HG02642 (cell line): ENCODE data around the gene PHF13.

ENCODE experiments used
- ATAC-seq: cut with Tn5 transposase; IDR thresholded peaks from one replicate; pipeline ENCODE4 v1.9.1; 2021; ENCODE audit warnings: mild to moderate bottlenecking; ENCODE audit not compliant: unreplicated experiment, poor library complexity

The PHF13 gene

DNA sequence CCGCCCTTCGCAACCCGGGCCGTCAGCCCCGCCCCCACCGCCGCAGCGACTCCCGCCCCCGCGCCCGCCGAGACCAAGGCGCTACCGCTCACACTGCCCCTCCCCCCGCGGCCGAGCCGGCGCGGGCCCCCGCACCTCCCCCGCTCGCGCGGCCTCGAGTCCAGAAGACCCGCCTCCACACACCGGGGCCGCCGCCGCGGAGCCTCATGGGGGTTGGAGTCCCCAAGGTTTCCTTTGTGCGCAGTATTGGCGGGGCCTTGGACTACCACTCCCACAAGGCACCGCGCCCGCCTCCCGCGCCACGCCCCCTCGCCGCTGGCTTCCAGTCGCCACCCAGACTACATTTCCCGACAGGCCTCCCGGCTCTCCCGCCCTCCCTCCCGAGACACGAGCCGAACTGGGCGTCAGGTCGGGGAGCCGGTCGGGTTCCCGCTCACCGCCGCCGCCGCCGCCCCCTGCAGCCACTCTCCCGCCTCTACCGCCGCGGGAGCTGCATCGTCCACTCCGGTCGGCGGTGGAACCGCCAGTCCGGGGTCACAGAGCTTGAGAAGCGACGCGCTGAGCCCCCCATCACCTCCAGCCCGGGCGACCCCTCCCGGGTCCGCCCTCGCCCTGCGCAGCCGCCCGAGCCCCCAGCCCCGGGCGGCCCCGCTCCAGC, at the start of gene PHF13:
Gene PHF13, plus strand, starts transcription at position 371 of the 658 bp plus-strand sequence. CDS start 336 bp downstream, outside the sequence.
- ATAC-seq, result peak; percentile 91

- no peak for ATAC-seq
Observed at GRCh38 chr1:6569033-6569432, 44.5 kb upstream of the PHF13 start.

GRCh38 chr1:6570100-6570499, 43.4 kb upstream of the PHF13 start:
- ATAC-seq, result no peak

- no peak for ATAC-seq
Observed at GRCh38 chr1:6570987-6571386, 42.5 kb upstream of the PHF13 start.

GRCh38 chr1:6572653-6573383, 40.7 kb upstream of the PHF13 start:
- no peak for ATAC-seq

- no peak for ATAC-seq
Observed at GRCh38 chr1:6574025-6574620, 39.4 kb upstream of the PHF13 start.

DNA sequence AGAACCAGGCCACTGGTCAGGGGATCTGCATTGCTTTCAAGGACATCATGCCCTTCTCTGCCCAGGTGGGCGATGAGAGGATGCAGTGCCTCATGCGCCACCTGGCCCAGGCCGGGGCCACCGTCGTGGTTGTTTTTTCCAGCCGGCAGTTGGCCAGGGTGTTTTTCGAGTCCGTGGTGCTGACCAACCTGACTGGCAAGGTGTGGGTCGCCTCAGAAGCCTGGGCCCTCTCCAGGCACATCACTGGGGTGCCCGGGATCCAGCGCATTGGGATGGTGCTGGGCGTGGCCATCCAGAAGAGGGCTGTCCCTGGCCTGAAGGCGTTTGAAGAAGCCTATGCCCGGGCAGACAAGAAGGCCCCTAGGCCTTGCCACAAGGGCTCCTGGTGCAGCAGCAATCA, 38.7 kb upstream of the PHF13 start:
- no peak for ATAC-seq

DNA sequence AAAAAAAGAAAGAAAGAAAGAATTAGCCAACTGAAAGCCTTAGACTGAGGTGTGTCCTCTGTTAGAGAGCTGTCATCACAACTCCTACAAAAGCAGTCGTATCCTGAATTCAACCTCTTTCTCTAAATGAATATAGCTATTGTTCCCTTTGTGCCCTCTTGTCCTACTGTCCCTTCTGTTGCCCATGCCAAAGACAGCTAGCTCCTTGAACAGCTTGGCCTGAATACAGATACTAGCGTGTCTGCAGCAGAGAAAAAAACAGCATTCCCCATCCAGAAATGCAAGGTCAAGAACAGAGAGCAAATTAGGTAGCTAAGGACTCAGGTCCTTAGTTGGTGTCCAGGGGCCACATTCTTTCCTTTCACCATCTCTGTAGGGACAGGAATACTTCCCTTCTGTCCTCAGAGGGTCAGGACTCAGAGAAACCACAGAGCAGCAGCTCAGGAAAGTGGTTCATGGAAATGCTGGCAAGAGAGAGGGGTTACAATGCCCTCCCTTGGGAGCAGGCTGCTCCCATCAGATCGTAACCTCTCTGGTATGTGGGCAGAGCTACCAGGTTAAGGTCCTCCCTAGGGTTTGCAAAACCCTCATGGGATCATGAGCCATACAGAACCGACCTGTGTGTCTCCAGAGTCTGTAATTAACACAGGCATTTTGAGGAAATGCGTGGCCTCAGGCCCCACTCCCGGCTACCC, 35.6 kb upstream of the PHF13 start:
- no peak for ATAC-seq

DNA sequence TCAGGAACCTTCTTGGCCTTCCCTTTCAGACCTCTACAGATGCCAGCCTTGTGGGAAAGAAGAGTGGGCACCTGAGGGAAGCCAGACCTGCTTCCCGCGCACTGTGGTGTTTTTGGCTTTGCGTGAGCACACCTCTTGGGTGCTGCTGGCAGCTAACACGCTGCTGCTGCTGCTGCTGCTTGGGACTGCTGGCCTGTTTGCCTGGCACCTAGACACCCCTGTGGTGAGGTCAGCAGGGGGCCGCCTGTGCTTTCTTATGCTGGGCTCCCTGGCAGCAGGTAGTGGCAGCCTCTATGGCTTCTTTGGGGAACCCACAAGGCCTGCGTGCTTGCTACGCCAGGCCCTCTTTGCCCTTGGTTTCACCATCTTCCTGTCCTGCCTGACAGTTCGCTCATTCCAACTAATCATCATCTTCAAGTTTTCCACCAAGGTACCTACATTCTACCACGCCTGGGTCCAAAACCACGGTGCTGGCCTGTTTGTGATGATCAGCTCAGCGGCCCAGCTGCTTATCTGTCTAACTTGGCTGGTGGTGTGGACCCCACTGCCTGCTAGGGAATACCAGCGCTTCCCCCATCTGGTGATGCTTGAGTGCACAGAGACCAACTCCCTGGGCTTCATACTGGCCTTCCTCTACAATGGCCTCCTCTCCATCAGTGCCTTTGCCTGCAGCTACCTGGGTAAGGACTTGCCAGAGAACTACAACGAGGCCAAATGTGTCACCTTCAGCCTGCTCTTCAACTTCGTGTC, 34.7 kb upstream of the PHF13 start:
- no peak for ATAC-seq

DNA sequence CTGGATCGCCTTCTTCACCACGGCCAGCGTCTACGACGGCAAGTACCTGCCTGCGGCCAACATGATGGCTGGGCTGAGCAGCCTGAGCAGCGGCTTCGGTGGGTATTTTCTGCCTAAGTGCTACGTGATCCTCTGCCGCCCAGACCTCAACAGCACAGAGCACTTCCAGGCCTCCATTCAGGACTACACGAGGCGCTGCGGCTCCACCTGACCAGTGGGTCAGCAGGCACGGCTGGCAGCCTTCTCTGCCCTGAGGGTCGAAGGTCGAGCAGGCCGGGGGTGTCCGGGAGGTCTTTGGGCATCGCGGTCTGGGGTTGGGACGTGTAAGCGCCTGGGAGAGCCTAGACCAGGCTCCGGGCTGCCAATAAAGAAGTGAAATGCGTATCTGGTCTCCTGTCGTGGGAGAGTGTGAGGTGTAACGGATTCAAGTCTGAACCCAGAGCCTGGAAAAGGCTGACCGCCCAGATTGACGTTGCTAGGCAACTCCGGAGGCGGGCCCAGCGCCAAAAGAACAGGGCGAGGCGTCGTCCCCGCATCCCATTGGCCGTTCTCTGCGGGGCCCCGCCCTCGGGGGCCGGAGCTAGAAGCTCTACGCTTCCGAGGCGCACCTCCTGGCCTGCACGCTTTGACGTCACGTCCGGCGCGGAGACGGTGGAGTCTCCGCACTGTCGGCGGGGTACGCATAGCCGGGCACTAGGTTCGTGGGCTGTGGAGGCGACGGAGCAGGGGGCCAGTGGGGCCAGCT, 34.0 kb upstream of the PHF13 start, which contains the start of gene ZBTB48:
Gene ZBTB48, plus strand, starts transcription at position 621 of the 745 bp plus-strand sequence. CDS start 616 bp downstream, outside the sequence.
- peak; percentile 96 for ATAC-seq

DNA sequence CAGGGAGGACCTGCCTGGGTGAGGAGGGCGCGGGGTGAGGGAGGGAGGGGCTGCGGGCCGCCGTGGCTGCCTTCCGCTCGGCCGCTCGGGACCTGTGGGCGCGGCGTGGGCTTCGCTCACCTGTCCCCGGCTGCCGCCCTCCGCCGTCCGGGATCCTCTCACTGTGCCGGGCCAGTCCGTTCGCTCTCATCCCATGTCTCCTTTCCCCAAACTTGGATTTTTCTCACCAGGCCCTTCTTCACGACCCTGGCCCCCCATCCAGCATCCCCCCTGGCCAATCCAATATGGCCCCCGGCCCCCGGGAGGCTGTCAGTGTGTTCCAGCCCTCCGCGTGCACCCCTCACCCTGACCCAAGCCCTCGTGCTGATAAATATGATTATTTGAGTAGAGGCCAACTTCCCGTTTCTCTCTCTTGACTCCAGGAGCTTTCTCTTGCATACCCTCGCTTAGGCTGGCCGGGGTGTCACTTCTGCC, 33.4 kb upstream of the PHF13 start:
- ATAC-seq, result no peak

- ATAC-seq, result no peak
Observed at GRCh38 chr1:6580593-6581409, 32.7 kb upstream of the PHF13 start.

- ATAC-seq, result no peak
Observed at GRCh38 chr1:6581561-6582305, 31.8 kb upstream of the PHF13 start.

GRCh38 chr1:6582370-6582769, 31.2 kb upstream of the PHF13 start:
- no peak for ATAC-seq

GRCh38 chr1:6584126-6585080, 29.1 kb upstream of the PHF13 start:
- no peak for ATAC-seq

DNA sequence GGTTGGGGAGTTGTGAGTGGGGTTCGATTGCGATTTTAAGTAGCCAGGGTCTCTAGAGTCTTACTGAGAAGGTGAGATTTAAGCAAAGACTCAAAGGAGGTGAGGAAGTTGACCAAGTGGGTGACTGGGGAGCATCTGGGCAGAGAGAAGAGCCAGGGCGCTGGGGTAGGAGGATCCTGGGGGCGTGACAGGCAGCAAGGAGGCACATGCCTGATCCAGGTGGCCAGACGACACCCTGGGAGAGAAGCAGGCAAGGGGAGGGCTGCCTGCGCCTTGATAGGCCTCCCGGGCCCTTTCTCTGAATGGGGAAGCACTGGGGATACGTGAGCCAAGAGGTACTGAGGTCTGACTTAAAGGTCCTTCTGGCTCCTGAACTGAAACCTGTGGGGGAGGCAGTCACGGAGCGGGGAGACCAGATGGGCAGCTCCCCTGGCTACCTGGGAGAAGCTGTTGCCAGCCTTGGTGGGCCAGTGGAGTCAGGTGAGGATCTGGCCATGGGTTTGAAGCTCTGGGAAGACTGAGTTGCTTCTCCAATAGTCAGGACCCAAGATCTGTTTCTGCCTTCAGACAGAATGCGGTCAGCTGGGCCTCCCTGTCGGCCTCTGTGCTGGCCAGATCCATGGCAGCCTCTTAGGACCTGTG, 28.3 kb upstream of the PHF13 start:
- ATAC-seq, result no peak
